COR-L47 (cell line): ENCODE results near the gene HOXB5.

ENCODE experiments used
- DNase-seq: peaks from one replicate; lab custom pipeline; 2025; lab: John Stamatoyannopoulos, UW

HOXB5 gene

DNA sequence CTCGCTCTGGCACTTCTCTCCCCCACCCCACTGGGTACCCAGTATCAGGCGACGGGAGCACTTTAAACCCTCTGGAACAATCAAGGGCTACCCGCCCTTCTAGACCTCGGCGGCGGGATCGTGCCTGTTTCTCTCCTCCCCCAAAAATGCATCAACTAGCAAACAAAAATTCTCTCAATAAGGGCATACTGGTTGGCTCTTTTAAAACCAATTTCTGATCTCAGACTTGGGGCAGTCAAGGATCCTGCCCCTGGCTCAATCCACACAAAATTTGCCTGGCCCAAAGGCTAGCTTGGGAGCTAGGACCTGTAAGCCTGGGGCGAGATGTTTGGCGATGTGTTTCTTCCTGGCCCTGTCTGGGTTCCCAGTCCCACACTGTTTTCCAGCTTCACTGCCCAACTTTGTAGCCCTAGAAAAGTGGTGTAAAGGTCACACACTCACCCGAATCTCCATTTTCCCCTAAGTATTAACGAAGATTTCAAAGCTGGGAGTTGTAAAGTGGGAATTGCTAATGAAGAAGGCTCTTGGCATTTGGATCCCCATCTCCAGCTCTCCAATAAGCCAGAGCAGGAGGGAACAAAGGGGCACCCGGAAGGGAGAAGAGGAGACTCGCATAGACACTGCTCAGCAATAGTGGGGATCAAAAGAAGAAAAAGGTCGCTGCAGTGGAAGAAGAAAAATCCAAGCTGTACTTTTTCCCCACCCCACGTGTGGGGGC, 34.3 kb downstream of the HOXB5 start:
- DNase-seq = no peak

DNA sequence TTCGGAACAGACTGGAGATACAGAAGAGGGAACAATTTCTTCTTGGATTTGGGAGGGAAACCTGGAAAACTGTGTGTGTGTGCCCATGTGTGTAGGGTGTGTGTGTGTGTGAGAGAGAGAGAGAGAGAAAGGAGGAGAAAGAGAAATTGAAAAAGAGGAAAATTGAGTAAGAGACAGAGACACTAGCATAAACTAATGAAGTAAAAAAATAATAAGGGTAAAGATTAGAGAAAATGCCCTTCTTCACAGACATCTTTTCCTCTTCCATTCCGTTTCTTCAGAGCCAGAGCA, 34.8 kb downstream of the HOXB5 start:
- DNase-seq = no peak

GRCh38 chr17:48558057-48558830, 35.3 kb downstream of the HOXB5 start:
- DNase-seq = no peak

GRCh38 chr17:48556576-48557401, 36.8 kb downstream of the HOXB5 start:
- DNase-seq = no peak

- no peak for DNase-seq
Observed at GRCh38 chr17:48556229-48556575, 37.4 kb downstream of the HOXB5 start.

DNA sequence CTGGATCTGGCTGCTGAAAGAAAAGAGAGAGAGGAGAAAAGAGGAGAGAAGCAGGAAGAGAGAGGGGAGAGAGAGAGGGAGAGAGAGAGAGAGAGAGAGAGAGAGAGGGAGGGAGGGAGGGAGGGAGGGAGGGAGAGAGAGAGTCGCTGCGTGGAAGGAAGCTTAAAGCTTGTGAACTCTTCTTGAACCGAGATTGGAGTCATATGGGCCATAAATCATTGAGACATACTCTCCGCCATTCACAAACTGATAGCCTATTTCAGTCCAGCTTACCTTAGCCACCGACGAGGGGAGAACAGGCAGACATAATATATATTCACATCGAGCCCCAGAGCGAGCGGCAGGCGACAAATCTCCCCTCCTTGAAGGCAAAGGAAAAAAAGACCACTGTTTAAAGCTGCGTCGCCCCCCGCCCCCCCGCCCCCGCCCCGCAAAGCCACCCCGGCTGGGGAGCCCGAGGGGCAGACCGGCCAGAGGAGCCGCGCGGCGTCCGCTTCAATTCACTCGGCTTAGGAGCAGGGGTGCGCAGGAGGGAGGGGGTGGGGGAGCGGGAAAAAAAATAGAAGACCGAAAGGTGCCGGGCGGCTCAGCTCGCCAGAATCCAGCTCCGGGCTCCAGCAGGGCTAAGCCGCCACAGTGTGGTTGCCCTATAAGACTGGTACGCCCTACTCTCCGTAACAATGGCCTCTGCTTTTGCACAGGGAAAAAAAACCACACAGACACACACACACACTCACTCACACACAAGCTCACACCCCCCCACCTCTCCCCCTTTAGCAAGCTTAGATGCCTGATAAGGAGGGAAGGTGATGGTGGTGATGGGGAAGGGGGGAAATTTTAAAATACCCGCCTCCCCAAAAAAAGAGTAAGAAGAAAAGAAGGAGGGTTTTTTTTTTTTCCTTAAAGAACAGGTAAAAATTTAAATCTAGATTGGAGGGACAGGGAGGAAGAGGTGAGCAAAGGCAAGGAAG, 38.0 kb downstream of the HOXB5 start:
- DNase-seq = peak; percentile 26

DNA sequence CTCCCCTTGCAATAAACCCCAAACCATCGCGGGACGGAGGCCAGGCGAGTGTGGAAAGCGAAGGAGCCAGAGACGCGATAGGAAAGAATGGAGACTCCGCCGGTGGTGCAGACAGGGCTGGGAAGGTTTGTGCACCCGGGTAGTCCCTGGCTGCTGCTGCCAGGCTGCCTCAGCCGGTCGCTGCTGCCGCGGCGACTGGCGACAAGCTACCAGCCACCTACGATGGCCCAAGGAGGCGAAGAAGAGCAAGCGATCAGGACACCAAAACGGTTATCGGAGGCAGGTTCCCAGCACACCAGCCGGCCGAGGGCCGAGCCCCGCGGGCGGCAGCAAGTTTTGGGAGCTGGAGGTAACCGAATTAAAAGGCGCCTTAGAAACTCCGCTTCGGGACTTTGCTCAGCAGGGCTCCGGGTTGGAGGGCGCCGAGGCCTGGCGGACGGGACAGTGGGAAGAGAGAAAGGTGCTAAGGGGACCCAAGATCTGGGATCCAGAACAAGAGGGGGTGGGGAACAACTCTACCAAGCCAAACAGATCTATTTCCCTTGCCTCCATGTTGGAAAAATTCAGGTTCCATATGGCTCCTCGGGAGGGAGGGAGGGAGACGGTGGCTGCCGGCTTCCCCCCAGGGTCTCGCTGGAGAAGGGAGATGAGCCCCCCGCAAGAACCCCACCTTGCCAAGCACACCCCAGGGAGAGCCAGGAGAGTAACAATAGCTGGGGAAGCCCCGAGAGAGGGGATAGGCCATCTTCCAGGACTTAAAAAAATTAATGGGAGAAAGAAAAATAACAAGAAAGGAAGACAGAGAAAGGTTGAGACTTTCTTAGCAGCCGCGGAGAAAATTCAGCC, 38.9 kb downstream of the HOXB5 start:
- DNase-seq = no peak

GRCh38 chr17:48553826-48554225, 39.8 kb downstream of the HOXB5 start:
- no peak for DNase-seq

GRCh38 chr17:48553190-48553547, 40.4 kb downstream of the HOXB5 start:
- no peak for DNase-seq

DNA sequence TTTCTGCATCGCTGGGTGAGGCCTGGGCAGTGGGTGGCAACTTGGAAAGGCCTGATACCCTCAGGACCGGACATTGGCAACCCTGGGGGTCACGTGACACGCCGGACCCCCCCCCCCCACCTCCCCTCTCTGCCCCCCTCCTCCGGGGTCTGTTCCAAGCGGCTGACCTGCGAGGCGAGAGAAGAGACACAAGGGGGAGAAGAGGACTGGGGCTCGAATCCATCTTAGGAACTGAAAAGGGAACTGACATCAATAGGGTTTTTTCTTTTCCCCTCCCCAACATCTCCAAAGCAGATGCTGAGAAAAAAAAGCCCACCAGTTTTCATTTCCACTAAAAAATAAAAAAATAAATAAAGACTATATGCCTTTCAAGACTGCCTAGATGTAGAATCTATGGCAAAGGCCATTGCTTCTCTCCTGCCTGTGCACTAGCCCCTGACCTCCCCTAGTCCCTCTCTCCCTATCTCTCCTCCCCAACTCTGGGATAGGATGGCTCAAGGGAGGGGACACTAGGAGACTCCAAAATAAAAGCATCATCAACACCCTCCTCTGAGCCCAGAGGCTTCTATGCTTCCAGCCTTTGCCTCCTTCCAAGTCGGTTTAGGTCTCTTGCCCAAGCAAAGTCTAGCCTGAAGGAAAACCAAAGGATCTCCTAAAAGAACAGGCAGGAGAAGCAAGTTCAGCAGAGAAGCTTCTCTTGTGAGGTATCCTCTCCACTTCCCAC, 41.0 kb downstream of the HOXB5 start:
- DNase-seq = no peak

GRCh38 chr17:48551596-48552465, 41.7 kb downstream of the HOXB5 start:
- DNase-seq = no peak

DNA sequence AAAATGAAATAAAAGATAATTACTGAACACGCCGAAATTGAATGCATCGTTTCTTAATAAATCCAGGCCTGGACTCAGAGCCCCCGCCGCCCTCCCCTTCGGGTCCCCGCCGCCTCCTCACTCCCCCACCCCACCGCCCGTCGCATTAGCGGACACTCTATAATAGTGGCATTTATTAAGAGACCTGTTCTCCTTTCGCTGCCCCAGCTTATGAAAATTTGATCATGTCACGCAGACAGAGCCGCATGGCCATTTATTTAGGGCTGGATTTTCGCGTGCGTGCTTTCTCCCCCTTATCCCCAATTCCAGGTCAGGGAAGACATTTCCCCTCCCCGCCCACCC, 42.4 kb downstream of the HOXB5 start:
- DNase-seq = no peak

DNA sequence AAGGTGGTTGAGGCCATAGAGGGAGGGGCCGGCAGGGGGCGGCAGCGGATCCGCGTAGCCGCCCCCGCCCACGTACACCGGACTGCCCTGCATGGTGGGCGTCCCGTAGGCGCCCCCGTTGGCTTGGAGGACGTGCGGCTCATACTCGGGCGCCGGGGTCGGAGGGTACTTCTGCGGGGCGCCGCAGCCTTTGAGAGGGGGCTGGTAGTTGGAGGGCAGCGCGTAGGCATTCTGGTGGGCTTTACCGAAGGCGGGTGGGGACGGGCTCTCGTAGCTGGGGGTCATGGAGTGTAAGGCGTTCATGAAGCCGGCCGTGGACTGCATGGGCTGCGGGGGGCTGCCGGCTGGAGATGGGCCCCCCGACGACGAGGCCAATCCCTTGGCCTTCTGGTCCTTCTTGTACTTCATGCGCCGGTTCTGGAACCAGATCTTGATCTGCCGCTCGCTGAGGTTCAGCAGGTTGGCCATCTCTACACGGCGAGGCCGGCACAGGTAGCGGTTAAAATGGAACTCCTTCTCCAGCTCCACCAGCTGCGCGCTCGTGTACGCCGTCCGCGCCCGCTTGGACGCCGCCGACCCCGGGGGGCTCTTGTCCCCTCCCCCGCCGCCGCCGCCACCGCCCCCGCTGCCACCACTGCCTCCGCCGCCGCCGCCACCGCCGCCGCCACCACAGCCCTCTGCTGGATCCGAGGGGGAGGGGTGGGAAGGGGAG, 42.9 kb downstream of the HOXB5 start:
- DNase-seq = no peak

GRCh38 chr17:48549914-48550501, 43.6 kb downstream of the HOXB5 start:
- no peak for DNase-seq

DNA sequence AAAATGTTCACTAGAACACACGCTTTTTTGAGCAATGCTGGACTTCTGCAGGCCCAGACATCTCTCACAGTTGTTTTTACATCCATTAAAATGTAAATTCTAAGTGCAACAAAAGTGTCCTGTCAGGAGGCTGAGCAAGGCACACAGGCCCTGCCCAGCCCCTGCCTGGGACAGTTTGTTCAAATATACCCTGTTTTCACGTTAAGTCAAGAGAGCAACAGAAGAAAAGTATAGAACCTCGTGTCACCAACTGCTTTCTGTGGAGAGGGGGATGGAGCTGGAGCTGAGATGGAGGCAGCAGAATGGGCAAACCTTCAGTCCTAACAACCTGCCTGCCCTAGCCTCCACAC, 44.3 kb downstream of the HOXB5 start:
- DNase-seq = no peak

- no peak for DNase-seq
Observed at GRCh38 chr17:48548523-48549280, 44.9 kb downstream of the HOXB5 start.

DNA sequence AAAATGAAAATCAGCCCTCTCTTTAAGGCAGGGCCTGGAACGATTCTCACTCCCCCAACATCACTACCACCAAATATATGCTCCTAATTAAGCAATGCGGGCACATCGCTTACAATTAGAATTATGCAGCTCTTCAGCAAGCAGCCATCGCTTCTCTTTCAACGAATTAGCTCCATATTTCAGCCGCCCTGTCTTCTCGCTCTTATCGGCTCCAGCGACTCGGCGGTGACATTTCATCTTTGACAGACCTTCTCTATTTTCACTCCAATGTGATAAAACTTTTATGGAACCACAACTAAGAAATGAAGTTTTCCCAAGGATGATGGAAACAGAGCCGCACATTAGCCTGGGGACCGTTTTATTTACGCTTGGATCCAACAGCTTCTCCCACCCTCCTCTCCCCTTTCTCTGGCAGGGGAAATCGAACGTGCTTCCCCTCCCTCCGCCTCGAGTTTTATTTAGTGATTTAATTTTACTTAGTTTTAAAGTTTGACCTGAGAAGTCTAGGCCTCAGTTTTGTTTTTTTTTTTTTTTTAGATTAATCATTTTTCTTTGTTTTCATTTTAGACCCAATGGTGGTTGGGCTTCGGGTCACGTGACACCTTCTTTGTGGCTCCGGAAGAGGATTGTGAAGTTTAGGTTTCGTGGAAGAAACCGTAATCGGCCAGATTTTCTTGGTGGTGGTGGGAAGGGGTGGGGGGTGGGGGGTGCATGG, 45.6 kb downstream of the HOXB5 start:
- no peak for DNase-seq
